Endometrium (tissue), 2 donors: Measurements from ENCODE around the gene AKT3.
"Not testable (repeated sequence)": the region's sequence is repeated elsewhere in the genome, so short reads cannot be mapped to it uniquely, and the experiment has no call there.

Experiments
- FAIRE-seq: peaks from 2 replicates; lab custom pipeline; 2012; peaks lifted over from hg19 to GRCh38; lab: Jason Lieb, UNC
- donor health status: control.
- donor health status: control.

The AKT3 gene

DNA sequence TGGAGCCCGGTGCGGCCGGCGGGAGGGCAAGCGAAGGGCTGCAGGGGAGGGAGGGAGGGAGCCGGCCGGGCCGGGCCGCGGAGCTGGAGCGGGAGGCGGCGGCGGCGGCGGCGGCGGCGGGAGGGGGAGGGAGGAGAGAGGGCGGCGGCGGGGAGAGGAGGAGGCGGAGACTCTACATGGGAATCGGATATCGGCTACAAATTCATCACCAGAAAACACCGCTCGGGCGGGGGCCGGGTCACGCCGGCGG is at the start of gene AKT3:
TSS of gene AKT3 (minus strand) at position 42 of the 250 bp plus-strand sequence. CDS start 7,073 bp downstream, outside the sequence.
- no peak for FAIRE-seq

DNA sequence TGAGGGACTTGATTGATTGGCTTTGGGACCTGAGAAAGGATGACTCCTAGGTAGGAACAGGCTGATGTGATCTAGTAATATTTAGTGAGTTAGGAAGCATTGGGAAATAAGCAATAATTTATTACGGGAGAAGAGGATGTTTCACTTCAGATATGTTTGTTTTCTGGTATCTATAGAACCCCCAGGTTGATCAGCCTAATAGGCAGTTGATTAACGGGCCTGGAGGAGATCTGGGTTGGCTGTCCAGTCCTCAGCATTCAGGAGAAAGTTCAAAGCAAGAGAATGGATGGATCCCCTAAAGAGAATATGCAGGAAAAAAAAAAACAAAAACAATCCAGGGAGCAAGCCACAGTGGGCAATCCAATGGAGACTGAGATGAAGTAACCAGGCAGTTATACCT is 48.2 kb upstream of the AKT3 start:
- FAIRE-seq = no peak

DNA sequence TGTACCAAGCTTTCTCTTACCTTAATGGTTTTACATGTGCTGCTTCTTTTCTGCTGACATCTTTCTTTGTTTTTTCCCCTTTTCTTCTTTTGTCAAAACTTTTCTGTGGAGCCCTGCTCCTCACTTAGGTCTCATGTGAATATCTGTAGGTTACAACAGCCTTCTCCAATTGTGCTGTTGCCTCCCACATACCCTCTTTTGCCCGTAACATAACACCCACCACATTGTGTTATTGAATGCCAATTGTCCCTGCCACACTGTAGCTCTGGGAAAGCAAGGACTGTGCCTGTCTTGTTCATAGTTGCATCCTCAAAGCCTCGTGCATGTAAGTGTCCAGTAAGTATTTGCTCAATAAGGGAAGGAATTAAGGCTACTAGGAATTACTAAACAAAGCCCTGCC is 46.3 kb upstream of the AKT3 start:
- FAIRE-seq = no peak

DNA sequence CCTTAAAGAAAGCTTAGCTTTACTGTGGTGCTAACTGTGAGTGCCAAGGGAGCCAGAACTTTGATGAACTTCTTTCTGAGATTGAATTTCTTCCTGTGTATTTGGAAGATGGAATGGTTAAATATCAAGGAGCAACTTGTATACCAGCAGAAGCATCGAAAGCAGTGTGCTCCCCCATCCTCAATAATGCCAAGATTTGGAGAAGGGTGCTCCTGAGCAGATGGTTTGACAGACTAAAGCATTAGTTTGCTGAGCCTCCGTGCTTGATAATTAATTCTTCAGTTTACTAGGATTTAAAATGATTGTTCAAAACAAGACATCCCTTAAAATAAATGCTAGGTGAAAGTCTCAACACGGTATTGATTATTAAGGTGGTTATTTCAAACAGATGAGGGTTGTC is 42.4 kb upstream of the AKT3 start:
- FAIRE-seq = no peak

DNA sequence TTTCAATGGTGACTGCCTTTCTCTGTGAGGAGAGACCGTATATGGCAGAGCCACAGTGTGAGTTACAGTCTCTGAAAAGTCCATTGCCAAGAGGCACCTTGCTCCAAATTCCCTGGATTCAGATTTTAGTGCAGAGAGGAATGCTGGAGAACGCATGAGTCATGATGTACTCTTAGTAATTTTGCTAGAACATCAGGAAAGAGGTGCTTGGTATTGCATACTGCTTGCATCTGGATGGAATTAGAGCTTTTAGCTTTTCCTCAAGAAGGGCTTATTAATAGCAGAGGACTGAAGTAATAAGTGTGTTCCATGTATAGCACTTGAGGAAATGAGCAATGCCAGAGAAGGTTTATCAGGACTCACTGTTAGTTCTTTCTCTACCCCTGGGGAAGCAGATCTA is 40.5 kb upstream of the AKT3 start:
- no peak for FAIRE-seq

DNA sequence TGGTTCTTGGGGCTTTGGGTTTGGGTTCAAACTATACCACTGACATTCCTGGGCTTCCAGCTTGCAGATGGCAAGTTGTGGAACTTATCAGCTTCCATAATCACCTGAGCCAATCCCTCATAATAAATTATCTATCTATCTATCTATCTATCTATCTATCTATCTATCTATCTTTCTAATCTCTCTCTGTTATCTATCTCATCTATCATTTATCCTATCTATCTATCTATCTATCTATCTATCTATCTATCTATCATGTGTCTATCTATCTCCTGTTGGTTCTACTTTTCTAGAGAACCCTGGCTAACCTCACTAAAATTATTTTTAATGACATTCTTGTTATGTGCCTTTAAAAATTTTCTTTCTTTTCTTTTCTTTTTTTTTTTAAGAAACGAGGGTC is 35.8 kb upstream of the AKT3 start:
- FAIRE-seq = no peak

DNA sequence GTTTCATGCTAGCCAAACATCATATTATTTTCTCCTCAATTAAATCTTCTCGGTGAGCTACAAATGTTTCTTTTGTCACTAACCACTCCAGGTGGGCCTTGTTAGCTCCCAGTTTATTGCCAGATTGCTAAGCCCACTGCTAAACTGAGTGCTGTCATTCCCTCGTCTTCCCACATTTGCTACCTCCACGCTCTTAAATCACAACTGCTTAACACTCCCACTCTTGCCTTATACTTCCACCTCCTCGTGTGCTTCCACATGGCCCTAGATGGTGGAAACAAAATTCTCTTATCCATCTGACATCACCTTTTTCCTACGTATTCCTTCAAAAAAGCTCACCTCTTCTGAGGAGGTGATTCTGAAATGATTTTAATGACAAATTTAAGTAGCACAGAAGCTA is 34.6 kb upstream of the AKT3 start:
- no peak for FAIRE-seq

DNA sequence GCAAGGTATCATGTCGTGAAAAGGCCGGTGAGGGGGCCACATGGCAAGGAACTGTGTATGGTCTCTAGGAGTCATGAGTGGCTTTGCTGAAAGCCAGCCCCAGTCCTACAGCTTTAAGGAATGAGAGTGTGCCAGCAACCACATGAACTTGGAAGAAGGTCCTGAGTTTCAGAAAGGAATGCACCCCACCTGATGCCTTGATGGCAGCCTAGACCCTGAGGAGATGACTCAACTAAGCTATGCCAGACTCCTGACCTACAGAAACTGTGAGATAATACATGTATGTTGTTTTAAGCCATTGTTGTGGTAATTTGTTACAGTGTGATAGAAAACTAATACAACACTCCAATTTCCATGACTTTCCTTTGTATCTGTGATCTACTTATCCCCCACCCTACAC is 33.5 kb upstream of the AKT3 start:
- no peak for FAIRE-seq

DNA sequence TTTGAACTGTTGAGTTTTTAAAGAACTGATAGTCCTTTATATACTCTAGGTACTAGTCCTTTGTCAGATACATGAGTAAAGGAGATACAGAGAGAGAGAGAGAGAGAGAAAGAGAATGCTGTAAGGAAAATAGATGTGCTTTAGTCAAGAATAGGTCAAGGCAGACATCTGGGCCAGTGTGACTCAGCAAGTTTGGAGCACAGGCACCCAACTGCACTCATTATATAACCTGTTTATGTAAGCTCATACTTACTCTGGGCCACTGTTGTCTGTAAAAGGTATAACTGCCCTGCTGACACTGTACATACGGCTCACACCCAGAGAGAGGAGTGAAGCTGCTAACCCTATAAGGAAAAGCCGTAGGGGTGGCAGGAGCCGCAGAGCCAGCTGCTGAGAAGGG is 32.2 kb upstream of the AKT3 start:
- FAIRE-seq = no peak

DNA sequence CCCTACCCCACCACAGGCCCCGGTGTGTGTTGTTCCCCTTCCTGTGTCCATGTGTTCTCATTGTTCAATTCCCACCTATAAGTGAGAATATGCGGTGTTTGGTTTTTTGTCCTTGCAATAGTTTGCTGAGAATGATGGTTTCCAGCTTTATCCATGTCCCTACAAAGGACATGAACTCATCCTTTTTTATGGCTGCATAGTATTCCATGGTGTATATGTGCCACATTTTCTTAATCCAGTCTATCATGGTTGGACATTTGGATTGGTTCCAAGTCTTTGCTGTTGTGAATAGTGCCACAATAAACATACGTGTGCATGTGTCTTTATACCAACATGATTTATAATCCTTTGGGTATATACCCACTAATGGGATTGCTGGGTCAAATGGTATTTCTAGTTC is 27.0 kb upstream of the AKT3 start:
- not testable (repeated sequence) for FAIRE-seq

DNA sequence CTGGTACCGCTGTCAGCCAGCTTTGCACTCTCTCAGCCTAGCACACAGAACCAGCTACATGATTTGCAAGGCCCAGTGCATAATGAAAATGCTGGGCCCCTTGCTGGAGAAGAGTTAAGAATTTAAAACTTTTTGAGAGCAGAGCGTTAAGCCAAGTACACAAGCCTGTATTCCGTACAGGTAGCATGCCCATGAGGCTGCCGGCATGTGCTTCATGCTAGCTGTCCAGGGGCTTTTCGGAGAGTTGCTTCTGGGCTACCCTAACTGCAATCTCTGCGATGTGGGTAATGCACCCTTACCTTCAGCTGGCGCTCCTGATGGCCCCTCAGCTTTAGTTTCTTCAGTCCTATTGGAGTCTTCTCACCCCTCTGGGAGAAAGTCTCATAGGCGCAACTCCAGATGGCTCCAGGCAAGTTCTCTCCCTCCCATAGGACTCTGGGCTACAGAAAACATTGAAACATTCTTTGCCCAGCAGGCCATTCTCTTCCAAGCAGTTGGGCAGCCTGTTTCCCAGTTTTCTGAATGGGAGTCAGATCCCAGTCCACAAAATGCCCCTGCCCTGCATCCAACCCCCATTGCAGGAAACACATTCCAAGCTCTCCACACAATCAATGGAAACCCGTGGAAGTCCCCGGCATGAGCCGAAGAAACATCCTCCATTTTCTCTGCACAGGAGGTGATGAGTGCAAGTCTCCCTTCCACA is 5.7 kb upstream of the AKT3 start:
- no peak for FAIRE-seq

DNA sequence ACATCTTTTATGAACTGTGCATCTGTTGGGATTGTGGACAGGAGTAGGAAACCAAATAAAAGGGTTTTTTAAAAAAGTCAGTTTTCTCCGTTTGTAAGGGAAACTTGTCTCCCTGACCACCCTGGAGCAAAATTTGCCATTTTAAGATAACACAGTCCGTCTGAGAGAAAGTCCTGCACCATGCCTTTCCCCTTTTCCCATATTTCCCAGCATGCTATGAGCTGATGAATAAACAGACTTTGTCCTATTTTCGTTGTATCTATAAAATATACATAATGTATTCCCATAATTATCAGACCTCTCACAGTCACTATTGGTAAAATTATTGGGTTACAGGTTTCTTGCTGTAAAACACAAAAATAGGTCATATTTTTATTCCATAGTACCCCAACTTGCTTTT is 1.7 kb upstream of the AKT3 start:
- no peak for FAIRE-seq

DNA sequence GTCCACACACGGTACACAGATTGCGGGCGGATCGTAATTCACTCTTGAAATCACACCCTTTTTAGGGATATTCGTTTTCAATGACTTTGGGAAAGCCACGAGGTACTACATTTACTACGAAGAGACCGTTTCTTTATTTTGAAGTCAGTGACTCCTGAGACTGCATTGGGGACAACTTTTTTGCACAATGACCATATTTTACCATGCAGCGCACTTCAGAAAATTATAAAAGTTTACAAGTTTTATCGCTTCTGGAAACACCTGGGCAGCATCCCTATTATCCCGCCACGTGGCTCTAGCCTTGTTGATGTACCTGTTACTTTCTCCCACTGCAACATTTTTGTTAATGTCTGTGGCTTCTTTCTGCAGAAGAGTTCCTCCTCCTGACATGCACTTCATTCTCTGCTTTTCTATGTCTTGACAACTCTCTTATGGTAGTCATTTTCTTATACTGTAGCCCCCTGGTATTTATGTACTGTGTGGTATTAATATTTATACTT is 1.3 kb upstream of the AKT3 start:
- FAIRE-seq = no peak

DNA sequence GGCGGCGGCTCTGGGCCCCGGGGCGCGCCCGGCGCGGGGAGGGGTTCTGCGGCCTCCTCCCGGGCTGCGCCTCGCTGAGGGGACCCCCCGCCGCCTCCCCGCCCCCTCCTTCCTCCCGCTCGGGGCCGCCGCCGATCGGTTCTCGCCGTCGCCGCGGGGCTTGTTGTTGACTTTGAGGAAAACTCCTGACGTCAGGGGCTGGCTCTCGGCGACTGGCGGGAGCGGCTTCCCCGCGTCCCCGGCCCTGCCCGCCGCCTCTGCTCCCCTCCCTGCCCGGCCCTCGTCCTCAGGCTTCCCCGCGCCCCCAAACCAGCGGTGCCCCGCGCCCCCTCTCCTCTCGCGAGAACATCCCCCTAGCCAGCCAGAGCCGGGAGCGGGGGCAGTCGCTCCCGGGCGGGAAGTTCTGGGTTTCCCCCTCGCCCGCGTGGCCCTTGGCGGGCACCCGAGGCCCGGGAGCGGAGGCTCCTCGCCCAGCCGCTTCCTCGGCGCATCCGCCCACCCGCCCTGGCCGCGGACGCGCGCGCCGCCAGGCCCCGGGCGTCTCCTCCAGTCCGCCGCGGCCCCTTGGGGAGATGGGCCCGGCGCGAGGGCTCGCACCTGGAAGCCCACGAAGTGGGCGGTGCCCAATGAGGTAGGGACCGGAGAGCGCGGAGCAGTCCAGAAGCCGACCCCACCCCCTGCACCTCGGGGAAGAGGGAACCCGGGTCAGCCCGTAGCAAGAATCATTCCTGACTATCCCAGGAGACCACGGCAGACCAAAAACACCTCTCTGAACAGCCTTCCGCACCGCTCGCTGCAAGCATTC is 611 bp upstream of the AKT3 start:
- no peak for FAIRE-seq

DNA sequence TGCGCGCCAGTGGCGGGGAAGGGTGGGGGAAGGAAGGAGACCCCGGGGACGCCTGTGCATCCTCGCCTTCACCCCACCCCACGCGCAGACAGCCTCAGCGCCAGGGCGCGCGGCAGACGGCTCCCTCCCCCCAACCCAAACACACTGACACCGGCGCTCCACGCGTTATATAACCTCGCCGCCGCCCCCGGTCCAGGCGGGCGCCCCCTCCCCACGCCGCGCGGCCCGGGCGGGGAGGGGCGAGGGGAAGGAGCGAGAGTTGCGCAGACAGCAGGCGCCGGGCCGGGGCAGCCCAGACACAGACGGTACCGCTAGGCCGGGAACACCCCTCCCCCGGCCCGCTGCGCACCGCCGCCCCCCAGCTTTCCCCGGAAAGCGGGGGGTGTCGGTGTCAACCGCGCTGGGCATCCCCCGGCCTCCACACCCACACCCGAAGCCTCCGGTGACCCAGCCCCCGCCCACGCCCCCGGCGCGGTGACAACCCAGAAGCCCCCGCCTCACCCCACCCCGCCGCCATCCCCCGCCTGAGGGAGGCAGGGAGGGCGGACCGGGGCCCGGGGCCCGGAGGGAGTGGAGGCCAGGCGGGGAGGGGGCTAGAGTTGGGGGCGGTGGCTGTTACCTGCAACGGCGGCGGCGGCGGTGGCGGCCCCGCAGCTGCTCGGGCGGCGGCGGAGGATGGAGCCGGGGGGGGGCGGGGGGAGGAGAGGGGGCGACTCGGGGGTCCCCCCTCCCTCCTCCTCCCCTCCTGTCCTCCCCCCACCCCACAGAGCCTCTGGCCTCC is 432 bp downstream of the AKT3 start:
- no peak for FAIRE-seq

DNA sequence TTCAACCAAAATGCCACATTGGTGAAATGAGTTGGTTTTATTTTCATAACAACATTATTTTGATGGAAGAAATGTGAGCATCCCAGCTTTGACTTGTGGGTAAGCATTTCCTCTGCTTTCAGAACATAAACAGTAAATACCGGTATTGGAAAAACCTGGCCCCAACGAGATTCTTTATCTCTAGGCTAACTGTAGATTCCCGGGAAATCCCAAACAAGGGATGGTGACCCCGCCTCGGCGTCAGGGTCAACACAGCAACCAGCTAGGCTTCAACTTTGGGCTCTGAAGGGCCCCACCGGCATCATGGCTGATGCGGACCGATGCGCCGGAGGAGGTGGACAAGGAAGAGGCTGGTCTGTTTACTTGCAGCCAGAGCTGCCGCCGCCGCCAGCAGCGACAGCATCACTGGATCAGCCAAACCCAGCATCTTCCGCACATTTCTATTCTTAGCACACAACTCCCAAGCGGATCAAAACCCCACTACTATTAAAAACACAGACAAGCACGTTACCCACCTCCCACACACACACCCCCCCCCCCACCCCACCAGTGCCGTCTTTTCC is 1.1 kb downstream of the AKT3 start:
- no peak for FAIRE-seq

DNA sequence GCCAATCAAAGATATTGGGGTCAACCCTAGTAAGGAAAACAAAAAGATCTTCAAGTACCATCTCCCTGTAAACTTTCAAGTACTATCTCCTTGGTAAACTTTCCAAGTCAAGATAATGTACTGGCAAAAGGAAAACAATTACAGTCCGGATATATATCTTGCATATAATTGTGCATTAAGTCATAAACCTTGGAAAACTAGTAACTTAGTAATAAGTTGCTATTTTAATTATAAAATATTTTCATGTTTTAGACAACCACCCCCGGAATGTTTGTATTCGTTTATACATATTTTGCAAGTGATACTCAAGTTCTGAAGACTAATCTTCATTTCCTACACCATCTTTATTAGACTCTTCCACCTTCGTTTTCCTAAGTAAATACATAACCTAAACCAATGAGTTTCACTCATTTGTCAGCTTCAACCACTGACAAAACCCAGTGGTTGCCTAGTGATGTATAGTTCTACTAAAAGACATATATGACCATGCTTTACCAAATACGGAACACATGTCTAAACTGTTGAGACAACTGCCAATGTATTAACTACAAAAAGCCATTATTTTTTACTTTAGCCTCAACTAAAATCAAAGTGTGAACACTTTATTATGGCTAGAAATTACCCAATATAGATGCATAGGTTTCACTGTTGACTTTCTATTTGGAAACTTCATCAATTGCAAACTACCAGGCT is 1.7 kb downstream of the AKT3 start:
- no peak for FAIRE-seq

DNA sequence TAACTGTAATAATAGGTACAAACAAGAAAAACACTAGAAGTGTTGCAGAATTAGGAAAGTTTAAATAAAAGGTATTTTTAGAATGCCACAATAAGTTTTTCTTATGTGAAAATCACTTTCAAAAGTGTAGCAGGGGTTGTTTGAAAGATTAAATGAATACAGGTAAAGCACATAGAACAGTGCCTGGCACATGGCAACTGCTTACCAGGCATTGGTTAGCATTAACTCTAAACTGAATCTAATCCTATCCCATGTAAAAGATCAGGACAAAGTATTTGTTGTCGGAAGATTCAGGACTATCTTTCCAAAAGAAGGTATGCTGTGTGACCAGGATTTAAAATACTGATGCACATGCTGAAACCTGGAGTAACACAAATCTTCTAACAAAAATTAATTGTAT is 3.3 kb downstream of the AKT3 start:
- no peak for FAIRE-seq

DNA sequence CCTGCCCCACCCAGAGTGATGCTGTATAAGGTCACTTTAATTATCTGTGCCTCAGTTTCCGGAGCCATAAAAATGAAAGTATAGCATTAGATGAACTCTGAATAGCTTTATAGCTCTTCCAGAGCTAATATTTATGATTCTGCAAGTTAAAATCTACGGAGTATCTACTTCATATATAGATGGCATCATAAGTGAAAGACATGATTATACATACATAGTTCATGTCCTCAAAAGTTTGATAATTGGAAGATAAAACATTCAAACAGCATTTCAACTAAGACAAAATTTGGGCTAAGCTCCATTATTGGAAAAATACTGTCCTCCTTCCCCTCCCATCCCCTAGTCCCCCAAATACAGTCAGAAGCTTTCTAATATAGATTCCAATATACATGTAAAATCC is 4.2 kb downstream of the AKT3 start:
- no peak for FAIRE-seq

DNA sequence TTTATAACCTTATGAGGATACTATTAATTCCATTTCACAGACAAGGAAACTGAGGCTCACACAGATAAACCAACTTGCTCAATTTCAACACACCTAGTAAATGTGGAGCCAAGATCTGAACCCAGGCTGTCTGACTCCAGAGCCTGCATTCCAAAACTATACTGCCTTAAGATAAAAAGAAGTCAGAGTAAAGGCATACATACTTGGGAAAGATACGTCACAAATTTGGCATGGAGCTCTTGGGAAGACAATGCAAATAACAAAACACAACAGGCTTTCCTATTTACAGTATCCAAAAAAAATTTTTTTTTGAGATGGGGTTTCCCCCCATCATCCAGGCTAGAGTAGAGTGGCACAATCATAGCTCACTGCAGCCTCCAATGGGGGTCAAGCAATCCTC is 5.9 kb downstream of the AKT3 start:
- FAIRE-seq = no peak

DNA sequence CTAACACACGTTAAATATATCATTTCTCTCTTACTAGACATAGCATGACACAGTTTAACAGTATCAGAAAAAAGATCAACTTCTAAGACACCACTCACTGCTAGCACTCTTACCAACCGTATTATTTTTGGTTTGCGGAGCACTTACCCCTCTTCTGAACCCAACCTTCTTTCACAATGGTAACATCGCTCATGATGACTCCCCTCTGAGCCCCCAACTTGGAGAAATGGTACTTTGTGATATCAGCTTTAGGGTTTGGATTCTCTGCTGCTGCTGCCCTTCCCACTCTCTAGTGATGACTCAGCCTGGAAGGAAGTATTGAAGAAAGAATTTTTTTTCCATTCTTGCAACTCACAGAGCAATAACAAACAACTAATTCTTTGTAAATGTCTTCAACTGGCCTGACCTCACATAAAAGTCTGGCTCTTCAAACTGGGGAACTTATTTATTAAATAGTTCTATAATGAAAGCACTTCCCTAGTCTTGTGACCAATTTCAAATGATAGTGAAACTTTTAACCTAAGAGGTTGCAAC is 7.0 kb downstream of the AKT3 start:
- peak; percentile 98 for FAIRE-seq

DNA sequence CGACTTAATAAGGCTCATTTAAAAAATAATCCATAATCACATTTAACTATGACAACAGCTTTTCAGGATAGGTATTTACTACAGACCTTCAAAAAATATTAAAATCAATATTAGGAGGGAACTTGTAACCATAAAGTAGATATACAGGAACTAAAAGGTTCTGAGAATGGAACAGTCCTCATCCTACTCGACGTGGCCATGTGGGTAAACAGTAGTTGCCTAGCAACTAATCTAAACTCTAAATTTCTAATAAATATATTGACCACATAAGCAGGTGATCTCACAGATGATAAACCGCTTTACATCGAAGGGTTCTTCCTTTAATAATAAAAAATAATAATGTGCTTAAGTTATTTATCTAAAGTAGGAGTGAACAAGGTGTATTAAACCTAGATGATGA is 7.9 kb downstream of the AKT3 start:
- no peak for FAIRE-seq
